Uterus (tissue), 2 donors: ENCODE data around the gene IFNAR2.

ENCODE experiments used
- CTCF ChIP-seq, 4 experiments: fragments of 200-600 bp in 2 of 4; fragments of 450-650 bp in 2 of 4; sonication (generic) in 2 of 4; IDR thresholded peaks; one replicate each; pipeline ENCODE4 v1.5.1; 2016 to 2019; ENCODE audit warnings: antibody characterized with exemption in 4 of 4, mild to moderate bottlenecking in 2 of 4, moderate library complexity in 1 of 4
- POLR2A ChIP-seq, 2 donors: fragments of 450-650 bp; IDR thresholded peaks; one replicate each; pipeline ENCODE4 v1.6.1; 2016; ENCODE audit warnings: antibody characterized with exemption in 2 of 2, mild to moderate bottlenecking in 1 of 2, moderate library complexity in 1 of 2

DNA sequence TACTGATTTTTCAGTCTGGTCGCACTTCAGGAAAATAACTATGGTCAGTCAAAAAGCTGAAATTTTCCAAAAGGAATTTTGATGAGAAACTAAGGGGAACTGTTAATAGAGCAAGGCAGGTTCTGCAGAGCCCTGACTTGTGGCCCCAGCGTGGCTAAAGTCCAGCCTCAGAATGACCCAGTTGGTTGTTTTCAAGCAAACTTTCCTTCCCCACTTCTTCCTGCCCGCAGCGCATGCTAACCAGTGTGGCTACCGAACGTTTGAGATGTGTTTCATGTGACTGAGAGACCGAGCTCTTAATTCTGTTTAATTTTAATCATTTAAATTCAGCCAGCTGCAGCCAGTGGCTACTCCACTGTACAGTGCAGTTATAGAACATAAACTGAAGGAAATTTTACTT is 30.3 kb downstream of the IFNAR2 start:
- TF ChIP-seq CTCF (IDR thresholded peaks at IDR 0.05) (no peak), POLR2A (IDR thresholded peaks at IDR 0.05) (no peak)
